C4-2B (cell line): ENCODE data around the gene STAT4.

ENCODE experiments used
- H3K27ac ChIP-seq: fragments of 450-650 bp; 2 replicates; pipeline ENCODE4 v1.5.1; 2017
- CTCF ChIP-seq: fragments of 450-650 bp; conservative IDR thresholded peaks from 2 replicates; pipeline ENCODE4 v1.5.1; 2017; ENCODE audit warnings: mild to moderate bottlenecking
- ZFX ChIP-seq: fragments of 450-650 bp; IDR thresholded peaks from 2 replicates; pipeline ENCODE4 v1.6.1; 2017

The STAT4 gene

GRCh38 chr2:190984595-190984994 lies 166.2 kb downstream of the STAT4 start:
- H3K27ac ChIP-seq: no peak overlapping the region
- TF ChIP-seq ZFX (no peak), CTCF (no peak)

GRCh38 chr2:190982262-190983034 lies 168.3 kb downstream of the STAT4 start:
- no peak for TF ChIP-seq ZFX
- TF ChIP-seq CTCF: no peak
- no peak overlapping the region for H3K27ac ChIP-seq

GRCh38 chr2:190981733-190982132 lies 169.1 kb downstream of the STAT4 start:
- H3K27ac ChIP-seq: no peak overlapping the region
- TF ChIP-seq CTCF (no peak), ZFX (no peak)

GRCh38 chr2:190981333-190981732 lies 169.5 kb downstream of the STAT4 start:
- TF ChIP-seq ZFX: no peak
- TF ChIP-seq CTCF: no peak
- peak overlapping the region; percentile 68; the same call in 1 of the 2 replicates for H3K27ac ChIP-seq

GRCh38 chr2:190980630-190981209 lies 170.1 kb downstream of the STAT4 start:
- peak overlapping the region; percentile 68 for H3K27ac ChIP-seq
- TF ChIP-seq CTCF (no peak), ZFX (no peak)

- TF ChIP-seq CTCF (no peak), ZFX (no peak)
Measured at GRCh38 chr2:190979906-190980629, 170.7 kb downstream of the STAT4 start.

More at GRCh38 chr2:190979906-190980629, 170.7 kb downstream of the STAT4 start:
- H3K27ac ChIP-seq: peak overlapping the region; percentile 68
